Prostate gland (tissue), 2 donors: Measurements from ENCODE around the gene TMEM132E.

Experiments
- POLR2A ChIP-seq: fragments of 450-650 bp; IDR thresholded peaks from one replicate; pipeline ENCODE4 v1.6.1; 2016; ENCODE audit warnings: antibody characterized with exemption, mild to moderate bottlenecking
- POLR2AphosphoS5 ChIP-seq: sonication (generic); formaldehyde crosslinking; IDR thresholded peaks from one replicate; pipeline ENCODE4 v1.6.1; 2017; ENCODE audit warnings: antibody characterized with exemption
- TF ChIP-seq, protein P1 (sequence below), 4 experiments: fragments of 200-600 bp in 2 of 4; fragments of 450-650 bp in 2 of 4; sonication (generic) in 2 of 4; IDR thresholded peaks; 1 replicate in 3 of 4; 2 replicates in 1 of 4; pipeline ENCODE4 v1.5.1; 2016 to 2019; ENCODE audit warnings: antibody characterized with exemption in 4 of 4, mild to moderate bottlenecking in 2 of 4, moderate library complexity in 2 of 4

DNA sequence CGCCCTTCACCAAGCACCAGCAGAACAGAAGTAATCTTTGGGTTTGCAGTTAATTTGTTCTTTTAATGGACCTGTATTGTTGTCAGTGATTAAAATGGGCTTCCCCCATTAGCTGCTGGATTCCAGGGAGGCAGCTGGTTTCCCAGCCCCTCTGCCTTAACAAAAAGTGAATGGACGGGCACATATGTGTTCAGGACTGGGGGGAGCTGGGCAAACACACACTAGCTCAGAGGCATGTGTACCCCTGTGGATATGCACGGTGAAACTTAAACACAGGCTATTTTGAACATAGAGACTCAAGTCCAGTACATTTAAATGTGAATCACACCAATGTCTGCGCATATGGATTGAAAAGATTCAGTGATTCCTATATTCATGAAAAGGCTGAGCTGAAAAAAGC, 25.5 kb upstream of the TMEM132E start:
- TF ChIP-seq, protein P1, sequence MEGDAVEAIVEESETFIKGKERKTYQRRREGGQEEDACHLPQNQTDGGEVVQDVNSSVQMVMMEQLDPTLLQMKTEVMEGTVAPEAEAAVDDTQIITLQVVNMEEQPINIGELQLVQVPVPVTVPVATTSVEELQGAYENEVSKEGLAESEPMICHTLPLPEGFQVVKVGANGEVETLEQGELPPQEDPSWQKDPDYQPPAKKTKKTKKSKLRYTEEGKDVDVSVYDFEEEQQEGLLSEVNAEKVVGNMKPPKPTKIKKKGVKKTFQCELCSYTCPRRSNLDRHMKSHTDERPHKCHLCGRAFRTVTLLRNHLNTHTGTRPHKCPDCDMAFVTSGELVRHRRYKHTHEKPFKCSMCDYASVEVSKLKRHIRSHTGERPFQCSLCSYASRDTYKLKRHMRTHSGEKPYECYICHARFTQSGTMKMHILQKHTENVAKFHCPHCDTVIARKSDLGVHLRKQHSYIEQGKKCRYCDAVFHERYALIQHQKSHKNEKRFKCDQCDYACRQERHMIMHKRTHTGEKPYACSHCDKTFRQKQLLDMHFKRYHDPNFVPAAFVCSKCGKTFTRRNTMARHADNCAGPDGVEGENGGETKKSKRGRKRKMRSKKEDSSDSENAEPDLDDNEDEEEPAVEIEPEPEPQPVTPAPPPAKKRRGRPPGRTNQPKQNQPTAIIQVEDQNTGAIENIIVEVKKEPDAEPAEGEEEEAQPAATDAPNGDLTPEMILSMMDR (IDR thresholded peaks at IDR 0.05) = no peak
- no peak for TF ChIP-seq POLR2A
- TF ChIP-seq POLR2AphosphoS5 = no peak
